Measurements from ENCODE around the gene KCNJ10. TPM values are rescaled to one million over a fixed set of nuclear protein-coding genes. Genes with fewer than 3 reads are reported as not detected.

Gene KCNJ10
- total RNA-seq, 3 donors from 2014 or later = 0.23 to 0.73 (median 0.27) TPM

- ATAC-seq = peak; percentile 84
- intact Hi-C loops (cut with DNase I, micrococcal nuclease) = no loop called here
These were observed 15.9 kb upstream of the KCNJ10 start for GRCh38 chr1:160085686-160086455.

GRCh38 chr1:160084771-160085321, 14.9 kb upstream of the KCNJ10 start:
- no peak for TF ChIP-seq CTCF (IDR thresholded peaks at IDR 0.05)
- intact Hi-C loops (cut with DNase I, micrococcal nuclease) = no loop called here
- DNase-seq (peak in 1 of 3 donors; percentile 58), ATAC-seq (no peak)
- H3K4me1 ChIP-seq (ENCODE audit: low read depth) = peaks cover 4% of the 10 kb centered on the region
- H3K36me3 ChIP-seq (ENCODE audit: low read depth) = no peaks in the 10 kb centered on the region
- no peak overlapping the region for H3K4me3 ChIP-seq
- H3K9me3 ChIP-seq = no peaks in the 10 kb centered on the region

More at GRCh38 chr1:160085686-160086455, 15.9 kb upstream of the KCNJ10 start:
- peak; percentile 80 for TF ChIP-seq CTCF (IDR thresholded peaks at IDR 0.05)
- H3K36me3 ChIP-seq (ENCODE audit: low read depth) = no peaks in the 10 kb centered on the region
- no peaks in the 10 kb centered on the region for H3K9me3 ChIP-seq
- peaks cover 4% of the 10 kb centered on the region for H3K4me1 ChIP-seq (ENCODE audit: low read depth)
- no peak overlapping the region for H3K4me3 ChIP-seq
- DNase-seq = peak; percentile 78 to 91 (median 87)

GRCh38 chr1:160083968-160084770, 14.2 kb upstream of the KCNJ10 start:
- Histone ChIP-seq H3K9me3 (no peaks in the 10 kb centered on the region), H3K4me3 (no peak overlapping the region), H3K36me3 (ENCODE audit: low read depth) (no peaks in the 10 kb centered on the region), H3K4me1 (ENCODE audit: low read depth) (peaks cover 4% of the 10 kb centered on the region)
- peak; percentile 64 for TF ChIP-seq CTCF (IDR thresholded peaks at IDR 0.05)
- DNase-seq (peak; percentile 80 to 93 (median 91)), ATAC-seq (peak; percentile 93)
- intact Hi-C loops (cut with DNase I, micrococcal nuclease) = no loop called here

GRCh38 chr1:160082926-160083325, 13.0 kb upstream of the KCNJ10 start:
- TF ChIP-seq CTCF (IDR thresholded peaks at IDR 0.05) = no peak
- ATAC-seq (no peak), DNase-seq (no peak)
- no peaks in the 10 kb centered on the region for H3K36me3 ChIP-seq (ENCODE audit: low read depth)
- peaks cover 4% of the 10 kb centered on the region for H3K4me1 ChIP-seq (ENCODE audit: low read depth)
- intact Hi-C loops (cut with DNase I, micrococcal nuclease) = no loop called here
- H3K4me3 ChIP-seq = no peak overlapping the region
- no peaks in the 10 kb centered on the region for H3K9me3 ChIP-seq

GRCh38 chr1:160082487-160082886, 12.5 kb upstream of the KCNJ10 start:
- H3K4me3 ChIP-seq = no peak overlapping the region
- intact Hi-C loops (cut with DNase I, micrococcal nuclease) = no loop called here
- TF ChIP-seq CTCF (IDR thresholded peaks at IDR 0.05) = no peak
- ATAC-seq (no peak), DNase-seq (no peak)
- H3K4me1 ChIP-seq (ENCODE audit: low read depth) = peaks cover 4% of the 10 kb centered on the region
- no peaks in the 10 kb centered on the region for H3K36me3 ChIP-seq (ENCODE audit: low read depth)
- no peaks in the 10 kb centered on the region for H3K9me3 ChIP-seq
